GM18520 (cell line): Measurements from ENCODE around the gene TTLL9.

Source experiments
- ATAC-seq: cut with Tn5 transposase; IDR thresholded peaks from one replicate; pipeline ENCODE4 v1.9.1; 2021; ENCODE audit not compliant: unreplicated experiment

The TTLL9 gene

DNA sequence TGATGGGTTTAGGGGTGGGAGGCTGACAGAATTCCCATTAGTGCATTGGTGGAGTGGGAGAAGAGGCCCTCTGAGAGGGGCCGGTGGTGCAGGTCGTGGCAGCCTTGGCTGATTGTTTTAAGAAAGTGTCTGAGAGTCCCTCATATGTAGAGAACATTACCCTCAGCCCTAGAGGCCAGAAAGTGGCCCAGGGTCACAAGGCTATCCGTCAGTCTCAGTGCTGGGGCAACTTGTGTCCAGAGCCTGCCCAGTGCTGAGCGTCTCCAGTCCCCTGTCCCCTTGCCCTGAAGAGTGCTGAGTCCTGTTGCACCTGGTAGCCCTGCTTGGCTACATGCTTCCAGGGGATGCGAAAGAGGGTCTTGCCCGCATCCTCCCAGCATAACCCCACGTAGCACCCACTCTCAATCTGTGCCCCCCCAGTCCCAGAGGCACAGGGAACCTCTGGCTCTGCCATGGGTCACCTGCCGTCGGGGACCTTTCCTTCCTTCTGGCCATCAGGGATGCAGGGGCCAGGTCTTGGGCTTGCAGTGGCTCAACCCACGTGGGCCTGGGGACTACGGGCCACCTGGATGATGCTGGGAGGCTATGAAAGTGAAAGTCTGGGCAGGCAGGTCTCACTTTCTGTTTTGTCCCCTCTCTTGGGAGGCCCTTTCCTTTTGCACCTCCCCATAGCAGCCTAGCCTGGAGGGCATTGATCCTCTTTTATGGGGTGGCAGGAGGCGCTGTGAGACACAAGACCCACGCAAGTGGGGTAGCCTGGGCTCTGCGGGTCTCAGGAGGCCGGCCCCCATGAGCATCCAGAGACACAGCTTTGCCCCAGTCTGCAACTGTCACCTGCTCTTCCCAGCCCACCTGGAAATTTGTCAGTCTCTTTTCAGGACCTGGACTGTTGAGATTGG is 12.3 kb upstream of the TTLL9 start:
- ATAC-seq: no peak

DNA sequence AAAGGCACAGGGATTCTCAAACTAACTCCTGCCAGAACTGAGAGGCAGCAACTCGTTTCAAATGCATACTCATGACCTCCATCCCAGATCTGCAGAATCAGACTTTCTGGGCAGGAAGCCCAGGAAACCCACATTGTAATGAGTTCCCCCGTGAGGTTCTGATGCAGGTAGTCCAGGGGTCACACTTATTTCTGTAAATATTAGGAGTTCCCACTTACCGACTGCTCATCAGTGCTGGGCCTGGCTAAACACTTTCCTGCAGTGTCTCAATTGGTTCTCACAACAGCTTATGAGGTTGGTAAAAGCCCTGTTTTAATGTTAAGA is 11.7 kb upstream of the TTLL9 start:
- ATAC-seq: no peak

GRCh38 chr20:31859266-31859997 is 11.0 kb upstream of the TTLL9 start:
- ATAC-seq: no peak

DNA sequence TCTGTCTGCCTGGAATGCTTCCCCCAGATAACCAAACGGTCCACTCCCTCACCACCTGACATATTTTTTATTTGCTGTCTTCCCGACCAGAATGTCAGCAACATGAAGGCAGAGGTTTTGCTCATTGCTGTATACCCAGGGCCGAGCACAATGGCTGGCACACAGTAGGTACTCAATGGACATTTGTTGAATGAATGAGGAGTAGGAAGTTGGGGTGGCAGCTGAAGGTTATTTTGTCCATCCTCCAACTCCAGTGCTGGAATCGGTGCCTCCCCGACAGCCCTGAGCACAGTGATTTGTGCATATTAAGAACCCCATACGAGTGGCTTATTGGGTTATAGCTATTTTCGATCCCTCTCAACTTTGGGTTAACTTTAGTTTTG is 10.4 kb upstream of the TTLL9 start:
- no peak for ATAC-seq

DNA sequence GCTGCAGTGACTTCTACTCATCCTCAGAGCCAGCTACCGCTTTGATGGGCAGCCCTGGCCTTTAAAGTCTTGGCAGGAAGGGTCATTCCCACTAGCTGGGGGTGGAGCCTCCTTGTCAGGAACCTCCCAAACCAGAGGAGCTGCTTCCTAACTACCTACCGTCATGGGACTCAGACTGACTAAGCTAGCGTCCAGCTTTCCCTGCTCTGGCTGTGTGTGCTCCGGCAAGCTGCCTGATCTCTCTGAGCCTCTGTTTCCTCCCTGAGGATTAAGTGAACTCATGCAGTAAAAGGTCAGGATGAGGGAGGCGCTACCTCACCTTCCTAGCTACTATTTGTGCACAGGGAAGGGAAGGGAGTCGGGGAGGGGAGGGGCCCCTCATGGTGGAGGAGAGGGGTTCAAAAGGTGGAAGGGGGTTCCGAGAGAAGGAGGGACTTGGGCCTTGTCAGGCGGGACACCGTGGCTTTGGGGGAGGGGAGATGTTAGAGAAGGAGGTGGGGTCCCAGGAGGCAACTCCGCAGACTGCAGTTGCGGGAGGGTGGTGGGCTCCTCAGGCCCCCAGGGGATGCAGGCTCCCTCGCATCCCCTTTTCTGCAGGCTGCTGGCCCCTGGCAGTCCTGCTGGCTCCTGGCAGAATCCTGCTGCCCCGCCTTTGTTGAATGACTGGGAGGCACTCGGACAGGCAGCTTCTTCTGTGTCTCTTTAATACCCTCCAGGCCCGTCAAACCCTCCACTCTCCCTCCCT is 9.9 kb upstream of the TTLL9 start:
- ATAC-seq: no peak

- no peak for ATAC-seq
Measured at GRCh38 chr20:31861135-31861384, 9.4 kb upstream of the TTLL9 start.

- no peak for ATAC-seq
Measured at GRCh38 chr20:31861385-31862156, 8.9 kb upstream of the TTLL9 start.

DNA sequence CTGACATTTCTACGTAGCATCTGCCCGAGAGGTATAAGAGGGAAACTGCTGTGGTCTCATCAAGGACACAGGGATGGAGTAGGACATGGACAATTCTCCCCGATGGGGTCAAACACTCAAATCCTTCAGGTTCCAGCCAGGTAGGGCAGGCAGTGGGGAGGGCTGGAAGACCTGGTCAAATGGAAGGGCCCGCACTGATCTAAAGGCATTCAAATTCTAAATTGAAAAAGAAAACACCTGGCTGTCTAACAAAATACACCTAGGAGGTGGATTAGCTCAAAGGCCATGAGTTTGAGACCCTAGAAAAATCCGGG is 8.3 kb upstream of the TTLL9 start:
- ATAC-seq: no peak

DNA sequence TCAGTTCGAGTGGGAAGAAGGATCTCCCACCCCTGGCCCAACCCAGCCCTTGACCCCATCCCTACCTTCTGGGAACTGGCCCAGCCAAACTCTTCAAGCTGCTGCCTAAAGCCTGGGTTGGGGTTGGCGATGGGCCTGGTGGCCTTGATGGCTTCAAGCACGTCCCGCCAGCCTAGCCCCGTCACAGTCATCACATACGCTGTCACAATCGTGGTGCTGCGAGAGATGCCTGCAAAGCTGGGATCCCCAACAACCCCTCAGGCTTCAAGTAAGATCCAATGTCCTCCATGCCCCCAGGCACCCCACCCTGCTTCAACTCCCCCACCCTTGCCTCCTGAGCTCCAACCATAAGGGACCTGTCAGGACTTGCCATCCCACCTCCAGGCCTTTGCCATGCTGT is 7.9 kb upstream of the TTLL9 start:
- no peak for ATAC-seq

- no peak for ATAC-seq
Measured at GRCh38 chr20:31863296-31864085, 6.9 kb upstream of the TTLL9 start.

- no peak for ATAC-seq
Measured at GRCh38 chr20:31864521-31865400, 5.7 kb upstream of the TTLL9 start.

- no peak for ATAC-seq
Measured at GRCh38 chr20:31866221-31866620, 4.2 kb upstream of the TTLL9 start.

GRCh38 chr20:31868853-31869672 is 1.4 kb upstream of the TTLL9 start:
- ATAC-seq: no peak

- no peak for ATAC-seq
Measured at GRCh38 chr20:31869673-31869941, 827 bp upstream of the TTLL9 start.

DNA sequence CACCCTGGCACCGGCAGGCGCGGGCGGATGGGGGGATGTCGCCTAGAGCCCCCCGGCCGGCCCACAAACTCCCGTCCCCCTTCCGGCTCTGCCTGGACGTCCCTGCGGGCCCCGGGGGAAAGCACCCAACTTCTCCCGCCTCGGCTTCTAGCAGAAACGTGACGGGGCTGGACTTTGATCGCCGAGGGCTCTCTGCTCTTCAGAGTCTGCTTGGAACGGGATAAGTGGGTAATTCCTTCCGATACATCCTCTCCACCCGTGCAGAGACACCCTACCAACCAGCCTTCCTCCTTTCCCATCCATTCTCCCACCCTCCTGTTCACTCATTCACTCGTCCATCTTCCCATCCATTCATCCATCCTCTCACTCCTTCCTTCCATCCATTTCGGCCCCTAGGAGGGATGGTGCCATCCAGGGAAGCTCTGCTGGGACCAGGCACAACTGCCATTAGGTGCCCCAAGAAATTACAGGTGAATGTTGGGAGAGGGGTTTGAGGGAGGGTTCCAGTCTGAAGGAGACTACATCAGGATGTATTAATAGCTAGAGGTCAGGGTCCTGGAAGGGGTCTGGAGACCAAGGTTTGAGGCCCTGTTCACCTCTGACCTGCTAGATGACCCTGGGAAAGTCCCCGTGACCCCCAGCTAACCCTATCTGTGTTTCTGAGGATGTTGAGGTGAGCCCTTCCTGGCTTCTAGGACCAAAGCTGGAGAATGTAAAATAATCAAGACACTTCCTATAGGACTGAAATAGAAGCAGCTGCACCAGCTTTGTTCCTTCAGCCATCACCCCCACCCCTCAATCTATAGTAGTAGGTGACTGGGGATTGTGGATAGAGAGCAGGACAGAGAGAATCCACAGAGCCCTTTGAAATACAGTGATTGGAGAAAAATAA is 538 bp downstream of the TTLL9 start:
- ATAC-seq: no peak

DNA sequence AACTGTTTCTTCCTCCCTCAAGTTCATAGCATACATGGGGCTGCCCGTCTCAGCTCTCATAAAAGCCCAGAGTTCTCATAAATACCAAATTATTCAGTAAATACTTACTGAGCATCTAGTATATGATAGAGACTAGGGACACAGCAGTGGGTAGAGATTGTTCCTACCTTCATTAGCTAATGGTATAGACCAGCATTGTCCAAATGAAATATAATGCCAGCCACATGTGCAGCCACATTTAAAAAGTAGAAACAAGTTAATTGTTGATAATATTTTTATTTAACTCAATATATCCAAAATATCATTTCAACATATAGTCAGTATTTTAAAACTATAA is 1.2 kb downstream of the TTLL9 start:
- ATAC-seq: no peak

GRCh38 chr20:31872406-31872805 is 2.0 kb downstream of the TTLL9 start:
- ATAC-seq: no peak

DNA sequence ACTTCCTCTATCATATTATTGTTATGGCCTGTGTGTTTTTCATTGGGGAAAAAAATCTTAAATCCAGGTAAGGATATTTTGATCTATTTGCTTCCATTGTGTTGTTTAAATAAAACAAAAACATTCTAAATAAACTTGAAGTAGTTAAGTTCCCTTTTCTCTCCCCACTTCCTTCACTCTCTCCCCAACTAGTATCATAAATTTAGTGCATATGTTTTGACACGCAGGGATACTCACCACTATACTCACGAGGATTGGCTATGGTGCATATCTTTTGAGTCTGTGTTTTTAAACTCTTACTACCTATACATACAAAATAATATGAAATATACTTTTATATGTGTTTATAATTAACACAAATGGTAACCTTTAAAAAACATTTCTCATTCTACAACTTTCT is 5.2 kb downstream of the TTLL9 start:
- no peak for ATAC-seq
